Esophagus squamous epithelium (tissue), 4 donors: ENCODE measurements around the gene KCTD2.

Source experiments
- POLR2A ChIP-seq, 4 donors: fragments of 450-650 bp; IDR thresholded peaks; one replicate each; pipeline ENCODE4 v1.6.1; 2017; ENCODE audit warnings: antibody characterized with exemption in 4 of 4, mild to moderate bottlenecking in 4 of 4, moderate library complexity in 3 of 4
- TF ChIP-seq, protein P1 (sequence below), 6 experiments: fragments of 450-650 bp in 4 of 6; fragments of 200-600 bp in 2 of 6; sonication (generic) in 2 of 6; IDR thresholded peaks; one replicate each; pipeline ENCODE4 v1.5.1; 2016 to 2019; ENCODE audit warnings: antibody characterized with exemption in 6 of 6, mild to moderate bottlenecking in 4 of 6, moderate library complexity in 4 of 6

- TF ChIP-seq, protein P1, sequence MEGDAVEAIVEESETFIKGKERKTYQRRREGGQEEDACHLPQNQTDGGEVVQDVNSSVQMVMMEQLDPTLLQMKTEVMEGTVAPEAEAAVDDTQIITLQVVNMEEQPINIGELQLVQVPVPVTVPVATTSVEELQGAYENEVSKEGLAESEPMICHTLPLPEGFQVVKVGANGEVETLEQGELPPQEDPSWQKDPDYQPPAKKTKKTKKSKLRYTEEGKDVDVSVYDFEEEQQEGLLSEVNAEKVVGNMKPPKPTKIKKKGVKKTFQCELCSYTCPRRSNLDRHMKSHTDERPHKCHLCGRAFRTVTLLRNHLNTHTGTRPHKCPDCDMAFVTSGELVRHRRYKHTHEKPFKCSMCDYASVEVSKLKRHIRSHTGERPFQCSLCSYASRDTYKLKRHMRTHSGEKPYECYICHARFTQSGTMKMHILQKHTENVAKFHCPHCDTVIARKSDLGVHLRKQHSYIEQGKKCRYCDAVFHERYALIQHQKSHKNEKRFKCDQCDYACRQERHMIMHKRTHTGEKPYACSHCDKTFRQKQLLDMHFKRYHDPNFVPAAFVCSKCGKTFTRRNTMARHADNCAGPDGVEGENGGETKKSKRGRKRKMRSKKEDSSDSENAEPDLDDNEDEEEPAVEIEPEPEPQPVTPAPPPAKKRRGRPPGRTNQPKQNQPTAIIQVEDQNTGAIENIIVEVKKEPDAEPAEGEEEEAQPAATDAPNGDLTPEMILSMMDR (IDR thresholded peaks at IDR 0.05): no peak
- TF ChIP-seq POLR2A (IDR thresholded peaks at IDR 0.05): no peak
These were observed 61.2 kb downstream of the KCTD2 start for GRCh38 chr17:75108193-75108592.
